Nucleus accumbens (tissue), 56 donors: ENCODE results near the gene CHST9.
"Not testable (repeated sequence)": the region's sequence is repeated elsewhere in the genome, so short reads cannot be mapped to it uniquely, and the experiment has no call there.

Source experiments
- DNase-seq, 56 donors: peaks; one replicate each; lab custom pipeline; 2025; lab: John Stamatoyannopoulos, UW

Gene CHST9, protein sequence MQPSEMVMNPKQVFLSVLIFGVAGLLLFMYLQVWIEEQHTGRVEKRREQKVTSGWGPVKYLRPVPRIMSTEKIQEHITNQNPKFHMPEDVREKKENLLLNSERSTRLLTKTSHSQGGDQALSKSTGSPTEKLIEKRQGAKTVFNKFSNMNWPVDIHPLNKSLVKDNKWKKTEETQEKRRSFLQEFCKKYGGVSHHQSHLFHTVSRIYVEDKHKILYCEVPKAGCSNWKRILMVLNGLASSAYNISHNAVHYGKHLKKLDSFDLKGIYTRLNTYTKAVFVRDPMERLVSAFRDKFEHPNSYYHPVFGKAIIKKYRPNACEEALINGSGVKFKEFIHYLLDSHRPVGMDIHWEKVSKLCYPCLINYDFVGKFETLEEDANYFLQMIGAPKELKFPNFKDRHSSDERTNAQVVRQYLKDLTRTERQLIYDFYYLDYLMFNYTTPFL

GRCh38 chr18:27185025-27185763 lies at the start of gene CHST9:
Gene CHST9, minus strand, starts transcription at chr18:27185308. Its CDS starts 42,499 bp downstream, at chr18:27142809.
- peak in 20 of 56 donors; percentile 6 to 58 (median 14) for DNase-seq

DNA sequence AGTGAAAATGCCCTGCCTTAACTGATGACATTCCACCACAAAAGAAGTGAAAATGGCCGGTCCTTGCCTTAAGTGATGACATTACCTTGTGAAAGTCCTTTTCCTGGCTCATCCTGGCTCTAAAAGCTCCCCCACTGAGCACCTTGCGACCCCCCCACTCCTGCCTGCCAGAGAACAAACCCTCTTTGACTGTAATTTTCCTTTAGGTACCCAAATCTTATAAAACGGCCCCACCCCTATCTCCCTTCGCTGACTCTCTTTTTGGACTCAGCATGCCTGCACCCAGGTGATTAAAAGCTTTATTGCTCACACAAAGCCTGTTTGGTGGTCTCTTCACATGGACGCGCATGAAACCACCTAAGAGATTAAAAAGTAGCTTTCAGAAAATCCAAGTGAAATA lies 47.2 kb upstream of the CHST9 start:
- DNase-seq = not testable (repeated sequence)

DNA sequence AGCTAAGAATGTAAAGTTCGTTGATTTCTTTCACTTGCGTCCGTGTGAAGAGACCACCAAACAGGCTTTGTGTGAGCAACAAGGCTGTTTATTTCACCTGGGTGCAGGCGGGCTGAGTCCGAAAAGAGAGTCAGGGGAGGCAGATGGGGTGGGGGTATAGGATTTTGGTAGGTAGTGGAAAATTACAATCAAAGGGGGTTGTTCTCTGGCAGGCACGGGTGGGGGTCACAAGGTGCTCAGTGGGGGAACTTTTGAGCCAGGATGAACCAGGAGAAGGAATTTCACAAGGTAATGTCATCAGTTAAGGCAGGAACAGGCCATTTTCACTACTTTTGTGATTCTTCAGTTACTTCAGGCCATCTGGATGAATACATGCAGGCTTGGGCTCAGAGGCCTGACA lies 46.6 kb upstream of the CHST9 start:
- DNase-seq = not testable (repeated sequence)

- DNase-seq = not testable (repeated sequence)
These were observed 46.1 kb upstream of the CHST9 start for GRCh38 chr18:27231221-27231620.

- no peak for DNase-seq
These were observed 42.6 kb upstream of the CHST9 start for GRCh38 chr18:27227721-27228120.

GRCh38 chr18:27226556-27227075 lies 41.5 kb upstream of the CHST9 start:
- no peak for DNase-seq

- DNase-seq = no peak
These were observed 40.9 kb upstream of the CHST9 start for GRCh38 chr18:27225947-27226481.

GRCh38 chr18:27223526-27224291 lies 38.6 kb upstream of the CHST9 start:
- DNase-seq = no peak

GRCh38 chr18:27214831-27215230 lies 29.7 kb upstream of the CHST9 start:
- no peak for DNase-seq

- no peak for DNase-seq
These were observed 28.1 kb upstream of the CHST9 start for GRCh38 chr18:27213123-27213717.

- no peak for DNase-seq
These were observed 26.5 kb upstream of the CHST9 start for GRCh38 chr18:27211569-27211968.

DNA sequence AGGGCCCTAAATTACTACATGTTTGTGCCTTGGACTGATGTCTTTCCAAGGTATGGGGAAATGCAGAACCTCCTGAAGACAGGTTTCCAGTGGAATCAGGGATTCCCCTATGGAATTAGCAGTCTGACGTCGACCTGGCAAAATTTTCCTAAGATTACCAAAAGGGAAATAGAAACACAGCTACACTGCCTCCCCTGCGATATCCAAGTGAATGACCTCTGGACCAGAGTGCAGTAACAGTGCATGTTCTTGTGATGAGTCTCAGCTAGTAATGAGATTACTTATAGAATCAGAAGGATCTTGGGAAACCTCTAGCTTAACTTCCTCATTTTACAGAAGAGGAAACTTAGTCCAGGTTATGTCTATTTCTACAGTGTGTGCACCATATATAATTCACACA lies 21.3 kb upstream of the CHST9 start:
- DNase-seq = no peak

DNA sequence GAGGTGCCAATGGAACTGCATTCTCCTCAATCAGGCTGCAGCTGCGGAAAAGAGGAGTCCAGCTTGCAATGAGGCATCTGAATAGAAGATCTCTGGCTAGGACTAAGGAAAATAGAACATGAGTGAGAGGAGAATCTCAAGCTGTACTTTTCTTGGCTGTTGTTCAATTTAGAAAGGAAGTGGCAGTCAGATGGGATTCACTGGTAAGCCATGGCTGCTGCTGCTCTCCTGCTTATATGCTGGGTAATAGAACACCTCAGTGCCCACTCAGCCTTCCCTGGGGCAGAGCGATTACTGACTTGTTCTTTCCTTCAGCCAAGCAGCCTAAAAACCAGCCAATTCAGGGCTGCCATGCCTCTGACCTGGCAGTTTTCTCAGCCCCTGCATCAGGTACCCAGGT lies 17.6 kb upstream of the CHST9 start:
- DNase-seq = no peak

- DNase-seq = no peak
These were observed 12.9 kb upstream of the CHST9 start for GRCh38 chr18:27198036-27198435.

DNA sequence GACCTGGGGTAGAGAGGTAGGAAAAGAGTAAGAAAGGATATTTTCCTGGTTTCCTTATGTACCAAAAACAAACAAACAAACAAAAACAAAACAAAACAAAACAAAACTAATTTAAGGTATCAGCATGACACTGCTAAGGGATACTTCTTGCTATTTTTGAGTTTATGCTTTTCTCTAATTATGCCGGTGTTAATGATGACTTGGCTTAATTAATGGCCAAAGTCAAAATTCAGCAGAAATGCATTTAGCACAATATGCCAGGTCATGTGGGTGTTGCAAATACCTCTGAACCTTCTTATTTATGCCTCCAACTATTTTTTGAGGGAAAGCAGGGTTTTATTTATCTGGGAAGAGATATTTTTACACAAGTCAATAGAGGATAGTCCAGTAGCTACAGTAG lies 3.2 kb upstream of the CHST9 start:
- DNase-seq = no peak

DNA sequence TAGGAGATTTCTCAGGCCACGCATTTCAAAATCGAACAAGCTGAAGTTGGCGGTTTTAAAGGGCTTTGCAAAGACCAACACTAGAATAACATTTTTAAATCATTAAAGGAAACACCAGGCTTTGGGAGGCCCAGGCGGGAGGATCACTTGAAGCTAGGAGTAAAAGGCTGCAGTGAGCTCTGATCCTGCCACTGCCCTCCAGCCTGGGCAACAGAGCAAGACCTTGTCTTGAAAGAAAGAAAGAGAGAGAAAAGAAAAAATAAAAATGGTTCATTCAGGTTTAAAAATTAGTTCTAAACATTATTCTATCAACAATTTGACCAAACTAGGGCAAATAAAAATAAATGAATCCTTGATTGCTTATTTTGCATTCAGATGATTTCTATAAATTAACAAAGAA lies 789 bp upstream of the CHST9 start:
- DNase-seq = no peak

DNA sequence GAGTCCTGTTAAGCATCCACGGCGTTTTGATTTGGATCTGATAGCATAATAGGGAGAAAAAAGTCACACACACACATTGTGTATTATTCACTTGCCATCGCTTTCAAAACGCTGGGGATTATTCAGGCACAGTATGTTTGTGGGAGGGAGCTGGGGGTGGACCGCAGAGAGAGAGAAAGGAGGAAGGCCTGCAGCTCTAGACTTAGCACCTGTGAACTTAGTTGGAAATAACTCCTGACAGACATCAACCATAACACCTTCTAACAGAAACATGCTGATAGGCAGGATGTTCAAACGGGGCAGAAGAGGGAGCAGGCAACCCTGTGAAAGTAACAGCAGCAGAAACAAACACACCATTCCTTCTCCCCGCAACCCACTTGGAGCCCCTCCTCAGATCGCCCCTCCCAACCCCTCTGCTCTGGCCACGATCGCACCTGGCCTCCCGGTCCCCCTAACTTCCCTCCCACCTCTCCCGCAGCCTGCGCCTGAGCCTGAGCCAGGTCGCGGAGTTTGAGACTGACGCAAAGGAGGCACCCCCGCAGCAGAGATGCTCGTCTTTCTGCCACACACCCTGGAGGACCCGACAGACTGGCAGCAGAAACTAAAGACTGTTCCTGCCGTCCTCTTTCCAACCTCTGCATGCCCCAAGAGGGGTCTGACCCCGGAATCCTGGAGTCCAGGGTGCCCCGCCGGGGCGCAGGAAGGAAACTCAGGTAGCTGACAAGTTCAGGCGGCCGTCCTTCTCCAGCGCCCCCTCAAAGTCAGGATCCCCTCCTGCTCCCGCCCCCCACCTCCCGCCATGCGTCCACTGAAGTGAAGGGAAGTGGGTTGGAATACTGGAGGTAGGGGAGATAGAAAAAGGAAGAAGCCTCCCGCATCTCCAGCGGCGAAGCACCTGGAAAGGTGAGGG lies 738 bp downstream of the CHST9 start:
- peak in 12 of 56 donors; percentile 1 to 33 (median 8) for DNase-seq

DNA sequence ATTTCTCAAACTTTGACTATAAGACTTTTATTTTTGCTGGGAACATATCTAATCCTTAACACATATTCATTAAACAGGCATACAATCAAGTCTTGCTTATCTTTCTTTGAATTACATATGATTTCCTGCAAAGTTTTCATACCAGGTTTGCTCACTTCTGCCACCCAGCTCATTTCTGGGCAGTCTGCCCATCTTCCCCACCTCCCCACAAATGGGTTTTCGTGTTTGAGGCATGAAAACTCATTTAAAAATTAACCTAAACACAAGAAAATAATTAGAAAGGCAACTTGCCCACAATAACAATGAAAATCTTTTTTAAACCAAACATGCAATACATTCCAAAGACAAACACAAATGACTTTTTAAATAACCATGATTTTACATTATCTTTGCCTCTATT lies 3.4 kb downstream of the CHST9 start:
- DNase-seq = no peak

DNA sequence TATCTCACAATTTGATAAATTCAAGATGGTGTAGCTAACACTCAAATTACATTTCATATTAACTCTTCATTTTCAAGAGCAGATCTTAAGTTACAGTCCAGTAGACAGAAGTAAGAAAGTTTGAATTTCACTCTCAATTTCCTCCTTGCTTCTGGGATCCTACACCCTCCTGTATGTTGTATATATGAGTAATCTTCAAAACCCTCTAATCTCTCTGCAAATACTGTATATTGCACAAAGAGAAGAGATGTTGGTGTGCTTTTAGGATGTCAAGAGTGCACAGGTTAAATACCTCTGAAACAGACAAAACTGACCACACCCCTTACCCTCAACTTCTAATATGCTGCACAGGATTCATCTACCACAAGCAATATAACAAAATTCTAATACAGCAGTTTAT lies 6.7 kb downstream of the CHST9 start:
- DNase-seq = no peak
